Stimulated activated CD4-positive, alpha-beta T cell treated with anti-CD3 and anti-CD28 coated beads, Interleukin-15, amount 100 ng/mL, for 1 hour (primary cell): ENCODE results near the gene TASOR2.

Experiments used
- DNase-seq, 2 donors: peaks; one replicate each; pipeline ENCODE4 v3.0.0-alpha.2; 2020; ENCODE audit warnings: low read depth in 1 of 2, low spot score in 1 of 2

Gene TASOR2

GRCh38 chr10:5679606-5680005 is 5.0 kb upstream of the TASOR2 start:
- no peak for DNase-seq

GRCh38 chr10:5681930-5682329 is 2.7 kb upstream of the TASOR2 start:
- DNase-seq, result no peak

- DNase-seq, result no peak
These were observed 1.6 kb upstream of the TASOR2 start for GRCh38 chr10:5683065-5683464.

- peak; percentile 29 to 49 for DNase-seq
These were observed 529 bp downstream of the TASOR2 start for GRCh38 chr10:5684971-5685763.

GRCh38 chr10:5685764-5686240 is 1.2 kb downstream of the TASOR2 start:
- DNase-seq, result no peak

GRCh38 chr10:5688587-5688986 is 3.9 kb downstream of the TASOR2 start:
- no peak for DNase-seq

- DNase-seq, result no peak
These were observed 7.1 kb downstream of the TASOR2 start for GRCh38 chr10:5691786-5692185.

- peak; percentile 26 to 47 for DNase-seq
These were observed 8.1 kb downstream of the TASOR2 start for GRCh38 chr10:5692461-5693358.

GRCh38 chr10:5694573-5694972 is 9.9 kb downstream of the TASOR2 start:
- no peak for DNase-seq

- no peak for DNase-seq
These were observed 12.7 kb downstream of the TASOR2 start for GRCh38 chr10:5697342-5697741.

- no peak for DNase-seq
These were observed 13.4 kb downstream of the TASOR2 start for GRCh38 chr10:5698062-5698461.

- DNase-seq, result no peak
These were observed 23.7 kb downstream of the TASOR2 start for GRCh38 chr10:5708356-5708755.

GRCh38 chr10:5709865-5710264 is 25.2 kb downstream of the TASOR2 start:
- no peak for DNase-seq

- DNase-seq, result no peak
These were observed 26.2 kb downstream of the TASOR2 start for GRCh38 chr10:5710859-5711258.

GRCh38 chr10:5711642-5712041 is 27.0 kb downstream of the TASOR2 start:
- no peak for DNase-seq

GRCh38 chr10:5719546-5719945 is 34.9 kb downstream of the TASOR2 start:
- DNase-seq, result no peak

GRCh38 chr10:5720182-5720581 is 35.5 kb downstream of the TASOR2 start:
- no peak for DNase-seq

- no peak for DNase-seq
These were observed 39.1 kb downstream of the TASOR2 start for GRCh38 chr10:5723692-5724091.

GRCh38 chr10:5730766-5731165 is 46.1 kb downstream of the TASOR2 start:
- no peak for DNase-seq

- DNase-seq, result no peak
These were observed 46.9 kb downstream of the TASOR2 start for GRCh38 chr10:5731559-5731958.

GRCh38 chr10:5732141-5732540 is 47.5 kb downstream of the TASOR2 start:
- DNase-seq, result no peak
